ENCODE results near the gene TSC2.
"Not testable (repeated sequence)": the region's sequence is repeated elsewhere in the genome, so short reads cannot be mapped to it uniquely, and the experiment has no call there.

Gene TSC2

GRCh38 chr16:2086812-2087747 lies 39.3 kb downstream of the TSC2 start:
- DNase-seq (ENCODE audit: low read depth): no peak

- no peak for DNase-seq (ENCODE audit: low read depth)
Observed at GRCh38 chr16:2087748-2088631, 40.2 kb downstream of the TSC2 start.

GRCh38 chr16:2088759-2089358 lies 41.1 kb downstream of the TSC2 start:
- no peak for DNase-seq (ENCODE audit: low read depth)

- DNase-seq (ENCODE audit: low read depth): no peak
Observed at GRCh38 chr16:2089706-2090480, 42.1 kb downstream of the TSC2 start.

GRCh38 chr16:2090481-2090776 lies 42.6 kb downstream of the TSC2 start:
- DNase-seq (ENCODE audit: low read depth): no peak

GRCh38 chr16:2090777-2091546 lies 43.2 kb downstream of the TSC2 start:
- DNase-seq (ENCODE audit: low read depth): peak; percentile 24

- DNase-seq (ENCODE audit: low read depth): no peak
Observed at GRCh38 chr16:2091547-2092255, 43.9 kb downstream of the TSC2 start.

GRCh38 chr16:2092256-2092620 lies 44.5 kb downstream of the TSC2 start:
- DNase-seq (ENCODE audit: low read depth): no peak

- no peak for DNase-seq (ENCODE audit: low read depth)
Observed at GRCh38 chr16:2092866-2093265, 45.1 kb downstream of the TSC2 start.

GRCh38 chr16:2093793-2094192 lies 46.0 kb downstream of the TSC2 start:
- DNase-seq (ENCODE audit: low read depth): no peak

- DNase-seq (ENCODE audit: low read depth): no peak
Observed at GRCh38 chr16:2095315-2095853, 47.6 kb downstream of the TSC2 start.

- DNase-seq (ENCODE audit: low read depth): no peak
Observed at GRCh38 chr16:2095918-2096582, 48.3 kb downstream of the TSC2 start.

- no peak for DNase-seq (ENCODE audit: low read depth)
Observed at GRCh38 chr16:2096853-2097595, 49.2 kb downstream of the TSC2 start.

GRCh38 chr16:2097689-2098088 lies 49.9 kb downstream of the TSC2 start:
- not testable (repeated sequence) for DNase-seq (ENCODE audit: low read depth)

- not testable (repeated sequence) for DNase-seq (ENCODE audit: low read depth)
Observed at GRCh38 chr16:2101581-2101980, 53.8 kb downstream of the TSC2 start.

GRCh38 chr16:2102471-2102870 lies 54.7 kb downstream of the TSC2 start:
- no peak for DNase-seq (ENCODE audit: low read depth)

GRCh38 chr16:2104464-2104863 lies 56.7 kb downstream of the TSC2 start:
- DNase-seq (ENCODE audit: low read depth): not testable (repeated sequence)

GRCh38 chr16:2105291-2105690 lies 57.5 kb downstream of the TSC2 start:
- not testable (repeated sequence) for DNase-seq (ENCODE audit: low read depth)

GRCh38 chr16:2105769-2106168 lies 58.0 kb downstream of the TSC2 start:
- not testable (repeated sequence) for DNase-seq (ENCODE audit: low read depth)
